Measurements from ENCODE around the gene TPCN1. TPM values are rescaled to one million over a fixed set of nuclear protein-coding genes. Genes with fewer than 3 reads are reported as not detected.

The TPCN1 gene
- total and polyA plus RNA-seq, 2 of the 8 experiments (the other 6 are each of a cell fraction or from before 2014, with no cell fraction given), result 14.9 to 21.4 TPM

- Histone ChIP-seq H3K4me1 (replicated peaks in 1 of 4; ENCODE audit: control insufficient read depth in 3 of 4, insufficient read depth in 4 of 4, low read length in 3 of 4) (no peaks in the 10 kb centered on the region; a peak in 1 of 7 replicates), H3K14ac (ENCODE audit: insufficient read length) (no peak overlapping the region), H4K91ac (replicated peaks; ENCODE audit: insufficient read length, low read length) (no peak overlapping the region), H4K20me1 (replicated peaks in 1 of 2; ENCODE audit: control insufficient read depth in 1 of 2, insufficient read depth in 2 of 2, low read length in 2 of 2) (peaks cover 0 to 6% of the 10 kb centered on the region in 2 experiments), H4K5ac (ENCODE audit: insufficient read length, low read depth, low read length) (no peak overlapping the region), H2BK5ac (ENCODE audit: low read depth, low read length) (no peak overlapping the region), H3K9ac (replicated peaks in 1 of 4; ENCODE audit: extremely low read depth in 1 of 4, low read depth in 3 of 4, low read length in 3 of 4) (no peak overlapping the region), H2BK15ac (ENCODE audit: low read length) (0 out of 2 replicates have a peak overlapping the region, but pooled peaks have one; percentile 19), H3K9me3 (ENCODE audit: insufficient read depth in 2 of 2, low read depth in 1 of 2, low read length in 1 of 2) (no peaks in the 10 kb centered on the region), H3K27me3 (replicated peaks in 1 of 4; ENCODE audit: control insufficient read depth in 3 of 4, extremely low read depth in 1 of 4, insufficient read depth in 3 of 4, low read length in 3 of 4) (no peaks in the 10 kb centered on the region), H3K4me2 (ENCODE audit: insufficient read depth in 1 of 2, low read depth in 2 of 2, low read length in 2 of 2) (no peak overlapping the region), H3K79me2 (ENCODE audit: control insufficient read depth in 1 of 2, insufficient read depth in 2 of 2, low read length in 2 of 2) (no peaks in the 10 kb centered on the region), H2AFZ (ENCODE audit: low read length) (no peak overlapping the region), H3K36me3 (ENCODE audit: control insufficient read depth in 2 of 4, insufficient read depth in 4 of 4, low read length in 3 of 4) (no peaks in the 10 kb centered on the region; a peak in 1 of 8 replicates), H2BK20ac (ENCODE audit: low read length) (no peak overlapping the region), H3K4ac (replicated peaks; ENCODE audit: insufficient read length, low read depth, low read length) (no peak overlapping the region), H3K79me1 (ENCODE audit: low read depth, low read length) (no peaks in the 10 kb centered on the region), H3K27ac (ENCODE audit: low read depth, low read length) (no peak overlapping the region), H2AK5ac (ENCODE audit: low read depth, low read length) (no peak overlapping the region), H3K23ac (ENCODE audit: insufficient read length) (no peak overlapping the region), H3K56ac (replicated peaks; ENCODE audit: insufficient read length, low read depth, low read length) (no peak overlapping the region), H3K23me2 (ENCODE audit: low read depth, low read length) (no peaks in the 10 kb centered on the region), H3K18ac (ENCODE audit: extremely low read depth, low read length) (no peak overlapping the region), H2BK120ac (replicated peaks; ENCODE audit: low read depth, low read length) (no peak overlapping the region), H3K4me3 (ENCODE audit: extremely low read depth in 1 of 4, insufficient read depth in 2 of 4, low read depth in 3 of 4, low read length in 4 of 4) (no peak overlapping the region), H2BK12ac (ENCODE audit: low read depth, low read length) (no peak overlapping the region), H4K8ac (ENCODE audit: extremely low read depth, insufficient read depth, low read length) (no peak overlapping the region)
- DNase-seq (ENCODE audit: low read depth in 1 of 2, low spot score in 2 of 2) (no peak), FAIRE-seq (no peak)
- CTCF ChIA-PET (ENCODE audit: partially characterized antibody), result interaction anchor here (1.8 kb wide), 1 partner anchor 16 kb away, joined by 6 read pairs; no protein-coding TSS in a partner anchor
- 94% methylated on average over 12 of the region's 12 CpGs; no CpG with 5 or more reads in 1 of the 2 experiments for WGBS, 2 experiments (ENCODE audit: extremely low coverage in 1 of 2, insufficient coverage in 1 of 2, insufficient read length in 1 of 2, insufficient replicate concordance in 2 of 2, low coverage in 1 of 2, low lambda C conversion rate in 2 of 2, missing lambda C conversion rate in 1 of 2)
- TF ChIP-seq EP300 (IDR thresholded peaks at IDR 0.05; ENCODE audit: borderline replicate concordance in 1 of 2, low read depth in 2 of 2, low read length in 2 of 2), result no peak
- no peak for TF ChIP-seq BCL11A (IDR thresholded peaks at IDR 0.05; ENCODE audit: low read depth in 2 of 2, low read length in 2 of 2)
- no peak for TF ChIP-seq CBX8 (IDR thresholded peaks at IDR 0.05; ENCODE audit: borderline replicate concordance, low read depth, low read length)
- TF ChIP-seq SIRT6 (IDR thresholded peaks at IDR 0.05; ENCODE audit: low read length), result no peak
- TF ChIP-seq KDM1A (IDR thresholded peaks at IDR 0.05; ENCODE audit: borderline replicate concordance, low read length), result no peak
- no peak for TF ChIP-seq ZNF274 (IDR thresholded peaks at IDR 0.05; ENCODE audit: borderline replicate concordance, extremely low read depth, low read length)
- no peak for TF ChIP-seq YY1 (IDR thresholded peaks at IDR 0.05; ENCODE audit: low read depth, low read length)
- no peak for TF ChIP-seq TAF1 (IDR thresholded peaks at IDR 0.05; ENCODE audit: low read depth, low read length)
- TF ChIP-seq HDAC6 (IDR thresholded peaks at IDR 0.05; ENCODE audit: low read depth, low read length), result no peak
- POLR2A ChIA-PET (ENCODE audit: partially characterized antibody), result interaction anchor here (1.0 kb wide), 1 partner anchor 29 kb away, joined by 5 read pairs; no protein-coding TSS in a partner anchor
These were observed 48.1 kb downstream of the TPCN1 start for GRCh38 chr12:113269257-113269943.

All from H1 (cell line).